CD4-positive, alpha-beta T cell treated with Interleukin-15 for 4 hours (primary cell): ENCODE data around the gene KLHDC8A.

Experiments
- DNase-seq: peaks from one replicate; pipeline ENCODE4 v3.0.0-alpha.2; 2020; ENCODE audit warnings: low spot score

Gene KLHDC8A

GRCh38 chr1:205344066-205344928 is 12.4 kb downstream of the KLHDC8A start:
- peak; percentile 27 for DNase-seq

- DNase-seq, result no peak
Observed at GRCh38 chr1:205343431-205344065, 13.2 kb downstream of the KLHDC8A start.

DNA sequence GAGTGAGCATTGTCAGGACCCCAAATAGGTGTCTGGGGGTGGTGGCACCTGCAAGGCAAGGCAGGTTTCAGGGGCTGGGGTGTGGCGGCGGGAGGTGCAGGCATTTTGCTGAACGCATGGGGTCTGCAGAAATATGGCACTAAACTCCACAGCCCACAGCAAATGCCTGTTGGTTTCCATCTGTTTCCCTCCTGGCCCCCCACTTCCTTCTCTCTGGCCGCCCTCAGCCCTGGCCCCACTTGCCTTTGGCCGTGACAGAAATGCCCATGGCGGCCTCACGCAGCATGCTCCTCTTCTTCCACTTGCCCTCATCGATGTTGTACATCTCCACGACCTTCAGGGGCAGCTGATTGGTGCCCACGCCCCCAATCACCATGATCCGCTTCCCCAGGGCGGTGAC is 13.7 kb downstream of the KLHDC8A start:
- DNase-seq, result no peak

- DNase-seq, result no peak
Observed at GRCh38 chr1:205340676-205341075, 16.0 kb downstream of the KLHDC8A start.

DNA sequence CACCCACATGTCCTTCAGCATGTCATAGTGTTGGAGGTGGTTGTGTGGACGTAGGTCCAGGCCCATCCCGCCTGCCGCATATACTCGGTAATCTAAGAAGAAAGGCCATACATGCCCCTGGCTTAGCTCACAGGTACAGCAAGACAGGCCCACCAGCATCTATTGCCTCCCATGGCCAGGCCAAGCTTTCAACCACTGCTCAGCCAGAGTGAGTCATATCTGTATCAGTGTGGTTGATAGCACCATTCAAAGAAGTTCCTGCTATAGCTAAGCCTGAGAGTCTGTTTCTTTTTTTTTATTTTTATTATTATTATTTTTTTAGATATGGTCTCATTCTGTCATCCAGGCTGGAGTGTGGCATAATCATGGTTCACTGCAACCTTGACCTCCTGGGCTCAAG is 17.0 kb downstream of the KLHDC8A start:
- no peak for DNase-seq

DNA sequence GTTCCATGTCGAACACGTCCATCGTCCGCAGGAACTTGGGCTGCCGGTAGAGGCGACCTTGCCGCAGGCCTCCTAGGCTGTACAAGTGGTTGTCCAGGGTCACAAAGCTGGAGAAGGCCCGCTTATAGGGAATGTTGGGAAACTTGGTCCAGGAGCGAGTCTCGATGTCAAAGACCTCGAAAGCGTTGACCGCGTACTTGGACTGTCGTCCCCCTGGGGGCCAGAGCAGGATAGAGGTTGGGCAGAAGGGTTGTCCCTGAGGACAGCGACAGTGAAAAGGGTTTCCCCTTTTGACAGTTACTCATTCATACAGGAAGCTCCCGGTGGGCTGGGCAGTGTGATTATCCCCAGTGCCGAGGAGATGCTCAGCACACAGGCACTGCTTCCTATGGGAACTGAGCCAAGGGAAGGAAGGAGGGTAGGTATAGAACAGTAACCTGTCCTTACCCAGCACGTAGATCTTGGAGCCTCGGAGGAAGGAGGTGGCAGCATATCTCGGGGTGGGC is 17.5 kb downstream of the KLHDC8A start:
- DNase-seq, result no peak

GRCh38 chr1:205338011-205338410 is 18.7 kb downstream of the KLHDC8A start:
- DNase-seq, result no peak

GRCh38 chr1:205337481-205337880 is 19.2 kb downstream of the KLHDC8A start:
- DNase-seq, result no peak

DNA sequence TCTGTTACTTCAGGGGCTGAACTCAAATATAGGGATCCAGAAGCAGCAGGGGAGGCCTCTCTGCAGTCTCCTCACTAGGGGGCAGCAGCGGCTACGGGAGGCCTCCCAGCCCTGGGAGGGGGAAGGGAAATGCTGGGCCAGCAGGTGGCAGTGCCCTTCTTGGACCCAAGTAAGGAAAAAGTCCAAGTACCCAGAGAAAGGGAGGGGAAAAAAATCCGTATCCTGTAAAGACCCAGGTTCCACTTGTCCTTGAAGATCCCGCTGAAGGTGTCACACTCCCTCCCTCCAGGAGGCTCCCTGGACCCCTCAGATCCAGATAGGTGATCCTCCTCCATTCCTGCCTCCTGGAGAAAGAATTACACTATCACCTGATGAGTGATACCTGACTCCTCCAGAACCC is 21.0 kb downstream of the KLHDC8A start:
- peak; percentile 80 for DNase-seq

GRCh38 chr1:205332015-205332791 is 24.5 kb downstream of the KLHDC8A start:
- no peak for DNase-seq

- DNase-seq, result no peak
Observed at GRCh38 chr1:205330150-205330549, 26.6 kb downstream of the KLHDC8A start.

- no peak for DNase-seq
Observed at GRCh38 chr1:205329719-205330118, 27.0 kb downstream of the KLHDC8A start.

DNA sequence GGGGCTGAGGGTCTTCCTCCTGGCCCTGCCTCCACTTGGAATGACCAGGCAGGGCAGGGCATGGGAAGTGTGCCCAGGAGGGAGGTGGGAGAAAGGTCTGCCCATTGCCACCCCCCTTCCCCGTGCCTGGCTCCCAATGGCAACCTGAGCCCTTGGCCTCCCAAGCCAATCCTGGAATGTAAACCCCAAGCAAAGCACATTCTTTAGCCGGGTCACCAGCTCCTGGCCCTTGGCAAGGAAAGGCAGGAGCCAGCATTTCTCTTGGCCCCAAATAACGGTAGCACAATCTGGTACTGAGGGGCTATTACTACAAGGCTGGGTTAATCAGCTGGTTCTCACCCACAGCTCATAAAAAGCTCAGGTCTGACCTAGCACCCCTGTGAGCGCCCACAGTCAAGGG is 28.2 kb downstream of the KLHDC8A start:
- no peak for DNase-seq

GRCh38 chr1:205326812-205327466 is 29.8 kb downstream of the KLHDC8A start:
- DNase-seq, result no peak

GRCh38 chr1:205325334-205325884 is 31.3 kb downstream of the KLHDC8A start:
- DNase-seq, result peak; percentile 76

- no peak for DNase-seq
Observed at GRCh38 chr1:205324781-205325180, 31.9 kb downstream of the KLHDC8A start.

DNA sequence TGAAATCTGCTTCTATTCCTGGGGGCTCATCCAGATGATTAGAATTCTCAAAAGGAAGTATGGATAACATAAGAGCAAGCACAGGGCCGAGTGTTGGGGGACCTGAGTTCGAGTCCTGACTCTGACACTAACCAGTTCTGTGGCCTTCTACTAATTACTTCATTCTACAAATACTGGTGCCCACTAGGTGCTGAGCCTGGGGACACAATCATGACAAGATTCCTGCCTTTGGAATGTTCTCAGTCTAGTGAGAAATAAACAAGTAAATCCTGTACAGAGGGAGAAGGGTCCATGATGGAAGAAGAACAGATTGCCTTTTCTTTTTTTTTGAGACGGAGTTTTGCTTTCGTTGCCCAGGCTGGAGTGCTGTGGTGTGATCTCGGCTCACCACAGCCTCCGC is 32.9 kb downstream of the KLHDC8A start:
- DNase-seq, result no peak

GRCh38 chr1:205321959-205322283 is 34.8 kb downstream of the KLHDC8A start:
- DNase-seq, result no peak

DNA sequence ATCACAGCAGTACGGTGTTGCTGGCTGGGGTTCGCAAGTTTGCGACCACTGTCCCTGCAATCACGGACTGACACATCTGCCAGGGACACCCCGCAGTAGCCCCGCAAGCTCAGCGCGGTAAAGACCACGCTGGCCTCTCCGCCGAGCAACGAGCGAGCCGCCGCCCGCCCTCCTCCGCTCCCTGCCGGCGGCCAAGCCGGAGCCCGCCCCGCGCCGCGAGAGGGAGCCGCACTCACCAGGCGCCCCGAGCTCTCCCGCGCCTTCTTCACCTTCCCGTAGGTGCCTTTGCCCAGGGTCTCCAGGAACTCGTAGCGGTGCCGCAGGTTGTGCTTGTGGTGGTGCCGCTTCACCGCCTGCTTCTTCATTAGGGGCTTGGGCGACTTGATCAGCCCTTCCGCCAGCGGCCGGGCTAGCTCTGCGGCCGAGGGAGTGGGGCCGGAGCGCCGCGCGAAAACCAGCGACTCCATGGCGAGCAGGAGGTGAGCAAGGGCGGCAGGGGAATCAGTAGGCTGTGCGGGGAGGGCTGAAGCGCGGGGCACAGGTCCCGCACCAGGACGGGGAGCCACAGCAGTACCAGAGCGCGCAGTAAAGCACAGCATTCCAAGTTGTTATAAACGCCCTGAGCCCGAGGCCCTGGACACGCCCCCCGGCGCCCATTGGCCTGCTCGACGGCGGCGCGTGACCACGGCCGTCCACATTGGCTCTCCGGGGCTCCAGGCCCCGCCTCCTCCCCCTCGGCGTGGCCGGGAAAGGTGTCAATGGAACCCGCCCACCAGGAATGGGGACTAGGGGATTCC is 35.4 kb downstream of the KLHDC8A start, which contains the start of gene NUAK2:
Gene NUAK2 (minus strand): TSS at position 584 of the 797 bp plus-strand sequence. CDS start 117 bp downstream, at position 467.
- peak; percentile 81 for DNase-seq

GRCh38 chr1:205319081-205320018 is 37.4 kb downstream of the KLHDC8A start:
- peak; percentile 31 for DNase-seq
